Transverse colon (tissue), 3 donors: Measurements from ENCODE around the gene FAM83C.

ENCODE experiments used
- POLR2A ChIP-seq: fragments of 450-650 bp; IDR thresholded peaks from one replicate; pipeline ENCODE4 v1.6.1; 2016; ENCODE audit warnings: antibody characterized with exemption, mild to moderate bottlenecking, moderate library complexity
- TF ChIP-seq, protein P1 (sequence below), 5 experiments: fragments of 200-600 bp in 3 of 5; fragments of 450-650 bp in 2 of 5; sonication (generic) in 3 of 5; IDR thresholded peaks; 1 replicate in 2 of 5; 2 replicates in 3 of 5; pipeline ENCODE4 v1.5.1; 2016 to 2017; ENCODE audit warnings: antibody characterized with exemption in 5 of 5, inconsistent platforms in 3 of 5, mild to moderate bottlenecking in 2 of 5, moderate library complexity in 1 of 5

- TF ChIP-seq POLR2A = no peak
- TF ChIP-seq, protein P1, sequence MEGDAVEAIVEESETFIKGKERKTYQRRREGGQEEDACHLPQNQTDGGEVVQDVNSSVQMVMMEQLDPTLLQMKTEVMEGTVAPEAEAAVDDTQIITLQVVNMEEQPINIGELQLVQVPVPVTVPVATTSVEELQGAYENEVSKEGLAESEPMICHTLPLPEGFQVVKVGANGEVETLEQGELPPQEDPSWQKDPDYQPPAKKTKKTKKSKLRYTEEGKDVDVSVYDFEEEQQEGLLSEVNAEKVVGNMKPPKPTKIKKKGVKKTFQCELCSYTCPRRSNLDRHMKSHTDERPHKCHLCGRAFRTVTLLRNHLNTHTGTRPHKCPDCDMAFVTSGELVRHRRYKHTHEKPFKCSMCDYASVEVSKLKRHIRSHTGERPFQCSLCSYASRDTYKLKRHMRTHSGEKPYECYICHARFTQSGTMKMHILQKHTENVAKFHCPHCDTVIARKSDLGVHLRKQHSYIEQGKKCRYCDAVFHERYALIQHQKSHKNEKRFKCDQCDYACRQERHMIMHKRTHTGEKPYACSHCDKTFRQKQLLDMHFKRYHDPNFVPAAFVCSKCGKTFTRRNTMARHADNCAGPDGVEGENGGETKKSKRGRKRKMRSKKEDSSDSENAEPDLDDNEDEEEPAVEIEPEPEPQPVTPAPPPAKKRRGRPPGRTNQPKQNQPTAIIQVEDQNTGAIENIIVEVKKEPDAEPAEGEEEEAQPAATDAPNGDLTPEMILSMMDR (IDR thresholded peaks at IDR 0.05) = no peak
Observed at GRCh38 chr20:35292504-35293285, 470 bp upstream of the FAM83C start.
